K562 (cell line): Measurements from ENCODE around the gene RFT1. TPM values are rescaled to one million over a fixed set of nuclear protein-coding genes. Genes with fewer than 3 reads are reported as not detected.

Source experiments
- ATAC-seq: fragments of 200-7000 bp; cut with Tn5 transposase; 3 replicates; pipeline ENCODE4 v1.9.1; 2020; ENCODE audit warnings: moderate library complexity
- BruUV-seq: library from RNA; stranded (reverse); fragments of 400-500 nt; replicated peaks from 2 replicates; lab custom pipeline; 2021; lab: Mats Ljungman, UMichigan
- CTCF ChIA-PET: fragments of 300-600 bp; formaldehyde crosslinking; extraction: SDS; loops from one replicate; lab custom pipeline; 2021; ENCODE audit warnings: low intra/inter-chr PET ratio; lab: Yijun Ruan, JAX
- POLR2A ChIA-PET: fragments of 300-600, 350-650 bp; sonication (Branson Sonifier 250); formaldehyde crosslinking; extraction: SDS; loops from one replicate; lab custom pipeline; 2021; ENCODE audit warnings: antibody characterized with exemption, inconsistent platforms; lab: Yijun Ruan, JAX
- DNase-seq, 4 experiments: peaks; one replicate each; pipeline versions ENCODE4 v3.0.0 to v3.0.0-alpha.2; 2011 to 2018; ENCODE audit warnings: low spot score in 3 of 4, mixed read lengths in 3 of 4; ENCODE audit errors: extremely low read depth in 1 of 4
- FAIRE-seq: peaks from 2 replicates; lab custom pipeline; 2011; peaks lifted over from hg19 to GRCh38; lab: Jason Lieb, UNC
- H2AFZ ChIP-seq: 2 replicates; pipeline ENCODE4 v1.6.0; 2011; ENCODE audit warnings: low read depth, low read length, control low read depth, inconsistent platforms
- H3K27ac ChIP-seq: fragments of 200-600 bp; 3 replicates; pipeline ENCODE4 v1.8.0; 2011; ENCODE audit warnings: low read depth, mild to moderate bottlenecking, control low read depth, inconsistent platforms, low read length, moderate library complexity, mixed read lengths; ENCODE audit errors: extremely low read depth
- H3K27me3 ChIP-seq, 2 experiments: fragments of 300-600 bp in 1 of 2; 2 replicates in 1 of 2; 3 replicates in 1 of 2; pipeline versions ENCODE4 v1.6.0 to v1.8.0; 2011; ENCODE audit warnings: inconsistent platforms in 2 of 2, low read length in 2 of 2, mild to moderate bottlenecking in 1 of 2, mixed read lengths in 1 of 2, moderate library complexity in 1 of 2; ENCODE audit not compliant: control insufficient read depth in 2 of 2, insufficient read depth in 2 of 2
- H3K36me3 ChIP-seq: fragments of 300-600 bp; 3 replicates; pipeline ENCODE4 v1.8.0; 2011; ENCODE audit warnings: mild to moderate bottlenecking, low read length, inconsistent platforms; ENCODE audit not compliant: control insufficient read depth, insufficient read depth
- H3K4me1 ChIP-seq, 2 experiments: fragments of 200-600 bp in 1 of 2; replicated peaks in 1 of 2; 2 replicates in 1 of 2; 3 replicates in 1 of 2; pipeline versions ENCODE4 v1.5.1 to v1.8.0; 2011; ENCODE audit warnings: inconsistent platforms in 2 of 2, low read length in 2 of 2, mild to moderate bottlenecking in 1 of 2, mixed read lengths in 1 of 2, moderate library complexity in 1 of 2; ENCODE audit not compliant: control insufficient read depth in 2 of 2, insufficient read depth in 2 of 2
- H3K4me2 ChIP-seq: 2 replicates; pipeline ENCODE4 v1.6.1; 2011; ENCODE audit warnings: low read length, control low read depth, inconsistent platforms, mixed read lengths; ENCODE audit not compliant: insufficient read depth
- H3K4me3 ChIP-seq: fragments of 200-600 bp; sonication (generic), shearing (Covaris generic); 2 replicates; pipeline ENCODE4 v1.5.1; 2016; ENCODE audit warnings: control low read depth, inconsistent platforms
- H3K79me2 ChIP-seq: fragments of 200-600 bp; 3 replicates; pipeline ENCODE4 v1.8.0; 2011; ENCODE audit warnings: low read length, inconsistent platforms; ENCODE audit not compliant: control insufficient read depth, insufficient read depth
- H3K9ac ChIP-seq, 2 experiments: 2 replicates each; pipeline versions ENCODE4 v1.6.0 to v1.6.1; 2011; ENCODE audit warnings: low read depth in 2 of 2, low read length in 2 of 2, control low read depth in 1 of 2, inconsistent platforms in 1 of 2, mild to moderate bottlenecking in 1 of 2, mixed read lengths in 1 of 2; ENCODE audit not compliant: insufficient read depth in 1 of 2
- H3K9me1 ChIP-seq: one replicate; pipeline ENCODE4 v1.6.0; 2011; ENCODE audit warnings: inconsistent platforms, mild to moderate bottlenecking, low read length, moderate library complexity; ENCODE audit not compliant: control insufficient read depth, insufficient read depth
- H3K9me3 ChIP-seq: replicated peaks from 2 replicates; pipeline ENCODE4 v1.5.1; 2011; ENCODE audit warnings: low read depth, low read length, inconsistent platforms; ENCODE audit not compliant: control insufficient read depth, insufficient read depth
- H4K20me1 ChIP-seq: replicated peaks from 2 replicates; pipeline ENCODE4 v1.6.1; 2011; ENCODE audit warnings: low read length, inconsistent platforms, mixed read lengths; ENCODE audit not compliant: control insufficient read depth, insufficient read depth
- ATF3 ChIP-seq, 2 experiments: fragments of 450-650 bp in 1 of 2; sonication (generic) in 1 of 2; formaldehyde crosslinking in 1 of 2; IDR thresholded peaks in 1 of 2; conservative IDR thresholded peaks in 1 of 2; 2 replicates each; pipeline versions ENCODE4 v1.6.1 to v1.8.1; 2016 to 2023; ENCODE audit warnings: mild to moderate bottlenecking in 2 of 2, moderate library complexity in 2 of 2, inconsistent platforms in 1 of 2, missing genetic modification reagents in 1 of 2
- BCOR ChIP-seq: fragments of 450-650 bp; IDR thresholded peaks from 2 replicates; pipeline ENCODE4 v1.6.1; 2016
- BMI1 ChIP-seq: fragments of 150-350 bp; IDR thresholded peaks from 2 replicates; pipeline ENCODE4 v1.6.1; 2014; ENCODE audit warnings: low read length
- CEBPB ChIP-seq: fragments of 450-650 bp; IDR thresholded peaks from 2 replicates; pipeline ENCODE4 v1.6.1; 2016; ENCODE audit warnings: missing genetic modification characterization, missing compliant biosample characterization
- E2F3 ChIP-seq: fragments of 250-450 bp; sonication (Bioruptor Pico); IDR thresholded peaks from 2 replicates; pipeline ENCODE4 v1.4.0; 2020; ENCODE audit warnings: mild to moderate bottlenecking
- E2F6 ChIP-seq, 2 experiments: IDR thresholded peaks; 2 replicates each; pipeline ENCODE4 v1.6.1; 2011; ENCODE audit warnings: borderline replicate concordance in 1 of 2, control low read depth in 1 of 2, low read depth in 1 of 2, low read length in 1 of 2, mild to moderate bottlenecking in 1 of 2, mixed read lengths in 1 of 2, moderate library complexity in 1 of 2; ENCODE audit not compliant: insufficient read depth in 1 of 2, insufficient read length in 1 of 2, poor library complexity in 1 of 2, severe bottlenecking in 1 of 2; ENCODE audit errors: extremely low read depth in 1 of 2
- FOXA1 ChIP-seq: fragments of 450-650 bp; IDR thresholded peaks from 2 replicates; pipeline ENCODE4 v1.6.1; 2016; ENCODE audit warnings: mild to moderate bottlenecking, borderline replicate concordance
- GABPB1 ChIP-seq: sonication (generic); formaldehyde crosslinking; IDR thresholded peaks from 2 replicates; pipeline ENCODE4 v1.8.0; 2022; ENCODE audit warnings: mild to moderate bottlenecking, missing genetic modification reagents
- HMG20B ChIP-seq: fragments of 250-450 bp; sonication (Bioruptor Pico); IDR thresholded peaks from 2 replicates; pipeline ENCODE4 v1.5.0; 2021; ENCODE audit warnings: mild to moderate bottlenecking
- JUNB ChIP-seq: fragments of 450-650 bp; formaldehyde crosslinking; conservative IDR thresholded peaks from 2 replicates; pipeline ENCODE4 v1.4.0; 2020; ENCODE audit warnings: mild to moderate bottlenecking
- MYC ChIP-seq, 2 experiments: fragments of 250-450 bp in 1 of 2; sonication (Bioruptor Pico) in 1 of 2; IDR thresholded peaks; 2 replicates each; pipeline versions ENCODE4 v1.5.1 to v1.6.1; 2012 to 2021; ENCODE audit warnings: low read depth in 2 of 2, borderline replicate concordance in 1 of 2, improper control_type of control experiment in 1 of 2, low read length in 1 of 2, mild to moderate bottlenecking in 1 of 2, moderate library complexity in 1 of 2
- NR2F6 ChIP-seq: fragments of 450-650 bp; formaldehyde crosslinking; IDR thresholded peaks from 2 replicates; pipeline ENCODE4 v1.4.0; 2020; ENCODE audit warnings: mild to moderate bottlenecking
- PML ChIP-seq: IDR thresholded peaks from 2 replicates; pipeline ENCODE4 v1.6.1; 2012; ENCODE audit warnings: low read length, inconsistent platforms
- ZFP36 ChIP-seq: fragments of 150-350 bp; IDR thresholded peaks from 2 replicates; pipeline ENCODE4 v1.6.1; 2018; ENCODE audit warnings: low read length, low read depth; ENCODE audit not compliant: partially characterized antibody
- ZNF311 ChIP-seq: fragments of 250-450 bp; sonication (Bioruptor Pico); IDR thresholded peaks from 2 replicates; pipeline ENCODE4 v1.4.0; 2020; ENCODE audit warnings: mild to moderate bottlenecking, moderate library complexity
- ZNF561 ChIP-seq: fragments of 450-650 bp; formaldehyde crosslinking; conservative IDR thresholded peaks from 2 replicates; pipeline ENCODE4 v1.4.0; 2020; ENCODE audit warnings: mild to moderate bottlenecking, moderate library complexity
- ZNF785 ChIP-seq: fragments of 250-450 bp; sonication (Bioruptor Pico); IDR thresholded peaks from 2 replicates; pipeline ENCODE4 v1.4.0; 2020; ENCODE audit warnings: mild to moderate bottlenecking
- WGBS: fragments of 100-300 bp; shearing (Covaris generic); methylation state at CpG from one replicate; pipeline ENCODE4 v1.1.6; 2016; ENCODE audit warnings: low coverage, mixed read lengths; ENCODE audit not compliant: insufficient coverage; ENCODE audit errors: missing lambda C conversion rate; 5-methylcytosine and 5-hydroxymethylcytosine counted together
- in situ Hi-C: fragments of 300-500 bp; cut with MboI; formaldehyde crosslinking; loops from 4 replicates; pipeline ENCODE4 v1.15.0; 2018; ENCODE audit warnings: inconsistent platforms, mixed read lengths
- intact Hi-C: fragments of 100-400 bp; cut with micrococcal nuclease; formaldehyde crosslinking; loops from 2 replicates; pipeline ENCODE4 v1.14.2; 2022
- polyA plus RNA-seq, 8 experiments: library from polyadenylated mRNA; depleted of rRNA in 4 of 8; stranded (reverse) in 5 of 8; unstranded in 3 of 8; fragments of >200 nt; fragmentation: Nextera tagmentation in 2 of 8; fragmentation: Illumina TruSeq in 1 of 8; extraction: Ambion mirVana in 2 of 8; extraction: Trizol in 1 of 8; gene quantifications; 2 replicates each; pipeline versions ENCODE4 v1.2.1 to v1.2.3, GENCODE V29; 2011 to 2014; ENCODE audit warnings: inconsistent platforms in 1 of 8, missing spikeins in 1 of 8
- total RNA-seq, 7 experiments: library from RNA; depleted of rRNA in 6 of 7; stranded (reverse); fragments of >200 nt in 6 of 7; fragmentation: Illumina TruSeq in 2 of 7; extraction: Trizol in 2 of 7; gene quantifications; 2 replicates each; pipeline versions ENCODE4 v1.2.1 to v1.2.3, GENCODE V29; 2011 to 2021; ENCODE audit warnings: low replicate concordance in 1 of 7

The RFT1 gene
- total and polyA plus RNA-seq, 9 of the 15 experiments (the other 6 are each of a cell fraction or from before 2014, with no cell fraction given), result 4.4 to 23.8 (median 8.9) TPM

- 42% methylated on average over 13 of the region's 20 CpGs for WGBS
- Histone ChIP-seq H3K27me3 (peaks cover 0 to 14% of the 10 kb centered on the region in 2 experiments; a peak in 1 of 5 replicates), H3K9me3 (no peaks in the 10 kb centered on the region), H3K4me2 (no peak overlapping the region), H3K4me1 (peaks cover 0 to 15% of the 10 kb centered on the region in 2 experiments; a peak in 3 of 5 replicates), H3K9ac (no peak overlapping the region), H4K20me1 (no peaks in the 10 kb centered on the region; the same call in 1 of the 2 replicates), H3K27ac (no peak overlapping the region), H3K9me1 (no peaks in the 10 kb centered on the region), H3K79me2 (no peaks in the 10 kb centered on the region), H3K4me3 (no peak overlapping the region), H2AFZ (no peak overlapping the region), H3K36me3 (no peaks in the 10 kb centered on the region)
- ATAC-seq (peak; percentile 19; the same call in 1 of the 3 replicates), FAIRE-seq (no peak), DNase-seq (no peak)
- BruUV-seq, result no TSS peak
- ChIA-PET CTCF (no interaction called here), POLR2A (interaction anchor here (0.6 kb wide), 1 partner anchor 8 kb away, joined by 3 read pairs; no protein-coding TSS in a partner anchor)
- TF ChIP-seq FOXA1 (no peak), BCOR (peak; percentile 25; the same call in 1 of the 2 replicates), ZNF561 (no peak), ZNF785 (CRISPR knock-in tag) (no peak), ZFP36 (peak; percentile 51), ZNF311 (CRISPR knock-in tag) (no peak), BMI1 (no peak), E2F6 (IDR thresholded peaks at IDR 0.05; ENCODE audit: borderline replicate concordance in 1 of 2, extremely low read depth in 1 of 2, insufficient read depth in 1 of 2, insufficient read length in 1 of 2, low read depth in 1 of 2, low read length in 1 of 2, poor library complexity in 1 of 2, severe bottlenecking in 1 of 2) (no peak), GABPB1 (CRISPR knock-in tag) (no peak), HMG20B (CRISPR knock-in tag) (no peak), PML (no peak), MYC (IDR thresholded peaks at IDR 0.05; ENCODE audit: low read depth, low read length) (no peak), MYC (CRISPR knock-in tag; IDR thresholded peaks at IDR 0.05; ENCODE audit: borderline replicate concordance, low read depth) (no peak), CEBPB (tag) (0 out of 2 replicates have a peak, but pooled peaks have one; percentile 17), E2F3 (CRISPR knock-in tag) (no peak), NR2F6 (CRISPR knock-in tag) (no peak), ATF3 (IDR thresholded peaks at IDR 0.05) (peak; percentile 32; the same call in 1 of the 2 replicates), ATF3 (CRISPR knock-in tag; conservative IDR thresholded peaks at IDR 0.05) (no peak), JUNB (no peak)
- intact Hi-C loops (no loop called here), in situ Hi-C loops (no loop called here)
These were observed 21.8 kb upstream of the RFT1 start for GRCh38 chr3:53151870-53152660.
